Prostate gland (tissue), 2 donors: Measurements from ENCODE around the gene PHKG2. TPM values are rescaled to one million over a fixed set of nuclear protein-coding genes. Genes with fewer than 3 reads are reported as not detected.

ENCODE experiments used
- DNase-seq: peaks from one replicate; pipeline ENCODE4 v3.0.0-alpha.2; 2019; ENCODE audit warnings: low spot score
- H3K27ac ChIP-seq, 2 donors: fragments of 200-600 bp; sonication (generic); 2 replicates each; pipeline ENCODE4 v1.5.1; 2017 to 2019
- H3K27me3 ChIP-seq: fragments of 200-600 bp; sonication (generic); replicated peaks from 2 replicates; pipeline ENCODE4 v1.5.1; 2019; ENCODE audit not compliant: insufficient read depth
- H3K36me3 ChIP-seq, 2 donors: fragments of 200-600 bp; sonication (generic); 1 replicate in 1 of 2; 2 replicates in 1 of 2; pipeline versions ENCODE4 v1.5.1 to v1.8.1; 2017 to 2019
- H3K4me1 ChIP-seq: fragments of 200-600 bp; sonication (generic); replicated peaks from 2 replicates; pipeline ENCODE4 v1.5.1; 2019
- H3K4me3 ChIP-seq, 2 donors: fragments of 200-600 bp; sonication (generic); 2 replicates each; pipeline ENCODE4 v1.5.1; 2017 to 2019
- H3K9me3 ChIP-seq: fragments of 200-600 bp; sonication (generic); 2 replicates; pipeline ENCODE4 v1.5.1; 2017
- POLR2A ChIP-seq: fragments of 450-650 bp; IDR thresholded peaks from one replicate; pipeline ENCODE4 v1.6.1; 2016; ENCODE audit warnings: antibody characterized with exemption, mild to moderate bottlenecking
- POLR2AphosphoS5 ChIP-seq: sonication (generic); formaldehyde crosslinking; IDR thresholded peaks from one replicate; pipeline ENCODE4 v1.6.1; 2017; ENCODE audit warnings: antibody characterized with exemption
- WGBS: methylation state at CpG from one replicate; pipeline ENCODE4 v1.1.5; 2018; 5-methylcytosine and 5-hydroxymethylcytosine counted together
- intact Hi-C: fragments of 100-400 bp; cut with DNase I; formaldehyde crosslinking; loops from one replicate; pipeline ENCODE4 v1.14.2; 2022
- total RNA-seq, 2 donors: library from RNA; depleted of rRNA; stranded (reverse); fragments of >200 nt; gene quantifications; one replicate each; pipeline ENCODE4 v1.1.0, GENCODE V29; 2016
- TF ChIP-seq, protein P1 (sequence below), 4 experiments: fragments of 200-600 bp in 2 of 4; fragments of 450-650 bp in 2 of 4; sonication (generic) in 2 of 4; IDR thresholded peaks; 1 replicate in 3 of 4; 2 replicates in 1 of 4; pipeline ENCODE4 v1.5.1; 2016 to 2019; ENCODE audit warnings: antibody characterized with exemption in 4 of 4, mild to moderate bottlenecking in 2 of 4, moderate library complexity in 2 of 4

Gene PHKG2
- total RNA-seq, 2 donors from 2014 or later = 37.2 to 45.2 TPM

DNA sequence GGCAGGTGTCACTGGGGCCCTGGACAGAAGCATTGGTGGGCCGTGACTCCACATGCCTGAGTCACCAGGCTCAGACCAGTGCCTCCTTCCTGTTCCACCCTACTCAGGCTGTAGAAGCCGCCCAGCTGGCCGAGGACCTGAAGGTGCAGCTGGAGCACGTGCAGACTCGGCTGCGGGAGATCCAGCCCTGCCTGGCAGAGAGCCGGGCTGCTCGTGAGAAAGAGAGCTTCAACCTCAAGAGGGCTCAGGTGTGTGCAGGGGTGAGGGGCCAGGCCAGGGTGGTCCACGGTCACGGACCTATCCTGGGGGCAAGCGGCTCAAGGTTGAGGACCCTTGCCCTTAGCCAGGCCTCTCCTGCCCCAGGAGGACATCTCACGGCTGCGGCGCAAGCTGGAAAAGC, 23.5 kb downstream of the PHKG2 start:
- WGBS = 90% methylated on average over 12 of the region's 14 CpGs
- intact Hi-C loops = no loop called here
- DNase-seq = no peak
- TF ChIP-seq, protein P1, sequence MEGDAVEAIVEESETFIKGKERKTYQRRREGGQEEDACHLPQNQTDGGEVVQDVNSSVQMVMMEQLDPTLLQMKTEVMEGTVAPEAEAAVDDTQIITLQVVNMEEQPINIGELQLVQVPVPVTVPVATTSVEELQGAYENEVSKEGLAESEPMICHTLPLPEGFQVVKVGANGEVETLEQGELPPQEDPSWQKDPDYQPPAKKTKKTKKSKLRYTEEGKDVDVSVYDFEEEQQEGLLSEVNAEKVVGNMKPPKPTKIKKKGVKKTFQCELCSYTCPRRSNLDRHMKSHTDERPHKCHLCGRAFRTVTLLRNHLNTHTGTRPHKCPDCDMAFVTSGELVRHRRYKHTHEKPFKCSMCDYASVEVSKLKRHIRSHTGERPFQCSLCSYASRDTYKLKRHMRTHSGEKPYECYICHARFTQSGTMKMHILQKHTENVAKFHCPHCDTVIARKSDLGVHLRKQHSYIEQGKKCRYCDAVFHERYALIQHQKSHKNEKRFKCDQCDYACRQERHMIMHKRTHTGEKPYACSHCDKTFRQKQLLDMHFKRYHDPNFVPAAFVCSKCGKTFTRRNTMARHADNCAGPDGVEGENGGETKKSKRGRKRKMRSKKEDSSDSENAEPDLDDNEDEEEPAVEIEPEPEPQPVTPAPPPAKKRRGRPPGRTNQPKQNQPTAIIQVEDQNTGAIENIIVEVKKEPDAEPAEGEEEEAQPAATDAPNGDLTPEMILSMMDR (IDR thresholded peaks at IDR 0.05) = no peak
- TF ChIP-seq POLR2A (no peak), POLR2AphosphoS5 (no peak)
- no peaks in the 10 kb centered on the region for H3K27me3 ChIP-seq
- H3K9me3 ChIP-seq = no peaks in the 10 kb centered on the region
- no peak overlapping the region for H3K4me3 ChIP-seq
- H3K36me3 ChIP-seq = peaks cover 22 to 36% of the 10 kb centered on the region in 2 donors
- H3K27ac ChIP-seq = no peak overlapping the region
- no peaks in the 10 kb centered on the region for H3K4me1 ChIP-seq

DNA sequence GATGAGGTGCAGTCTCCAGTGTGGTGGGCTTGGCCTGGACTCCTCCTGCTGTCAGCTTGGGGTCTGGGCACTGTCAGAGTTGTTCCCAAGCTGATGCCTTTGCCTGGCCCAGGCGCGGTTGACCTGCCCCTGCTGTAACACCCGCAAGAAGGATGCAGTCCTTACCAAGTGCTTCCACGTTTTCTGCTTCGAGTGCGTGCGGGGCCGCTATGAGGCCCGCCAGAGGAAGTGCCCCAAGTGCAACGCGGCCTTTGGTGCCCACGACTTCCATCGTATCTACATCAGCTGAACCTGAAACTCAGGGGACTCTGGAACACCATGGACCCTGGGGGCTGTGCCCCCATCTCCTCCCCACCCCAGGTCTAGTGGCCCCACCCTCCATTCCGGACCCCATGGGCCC, 25.6 kb downstream of the PHKG2 start:
- WGBS = 82% methylated on average over 14 of the region's 14 CpGs

DNA sequence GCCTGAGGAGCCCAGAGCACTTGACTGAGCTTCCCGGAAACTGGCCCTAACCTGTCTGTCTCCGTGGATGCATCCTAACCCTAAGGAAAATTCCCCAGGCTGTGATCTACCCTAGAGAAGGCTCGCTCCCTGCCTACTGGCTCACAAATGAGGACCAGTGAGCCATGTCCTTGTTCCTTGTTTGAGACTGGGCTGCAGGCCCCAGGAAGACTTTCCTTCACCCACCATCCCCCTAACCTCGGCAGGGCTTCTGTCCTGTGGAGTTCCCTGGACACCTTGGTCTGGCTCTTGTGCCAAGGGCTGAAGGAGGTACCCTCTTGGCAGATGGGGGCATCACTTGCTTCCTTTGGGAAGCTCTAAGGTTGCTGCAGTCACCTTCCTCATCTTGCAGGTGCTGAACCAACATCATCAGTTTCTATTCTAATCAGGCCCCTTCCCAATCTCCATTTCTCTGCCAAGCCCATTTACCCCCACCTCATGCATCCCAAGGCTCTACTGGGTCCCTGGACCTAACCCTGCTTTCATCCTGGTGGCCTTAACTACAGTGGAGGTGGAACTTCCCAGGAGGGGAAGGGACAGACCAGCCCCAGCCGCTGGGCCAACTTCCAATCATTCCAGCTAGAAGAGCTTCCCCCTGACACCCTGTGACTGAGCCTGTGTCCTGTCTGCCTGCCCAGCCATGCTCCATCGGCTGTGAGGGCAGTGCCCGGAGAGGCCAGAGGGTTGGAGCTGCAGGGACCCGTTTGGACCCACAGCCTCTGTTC, 26.3 kb downstream of the PHKG2 start:
- no peak for DNase-seq
- no peaks in the 10 kb centered on the region for H3K4me1 ChIP-seq
- peak overlapping the region; percentile 70 to 76 for H3K27ac ChIP-seq
- no peaks in the 10 kb centered on the region for H3K27me3 ChIP-seq
- TF ChIP-seq POLR2AphosphoS5 (no peak), POLR2A (no peak)
- TF ChIP-seq, protein P1 (IDR thresholded peaks at IDR 0.05) = no peak
- 43% methylated on average over 8 of the region's 8 CpGs for WGBS
- intact Hi-C loops = loop anchor here (5.0 kb wide), 1 partner anchor 42 kb away; no protein-coding TSS in a partner anchor
- H3K36me3 ChIP-seq = peaks cover 4 to 12% of the 10 kb centered on the region in 2 donors
- H3K4me3 ChIP-seq = peak overlapping the region; percentile 49 to 64
- no peaks in the 10 kb centered on the region for H3K9me3 ChIP-seq

More for the DNA sequence above, 25.6 kb downstream of the PHKG2 start:
- Histone ChIP-seq H3K9me3 (no peaks in the 10 kb centered on the region), H3K27ac (no peak overlapping the region), H3K4me1 (no peaks in the 10 kb centered on the region), H3K36me3 (peaks cover 9 to 19% of the 10 kb centered on the region in 2 donors), H3K27me3 (no peaks in the 10 kb centered on the region), H3K4me3 (no peak overlapping the region)
- DNase-seq = no peak
- no peak for TF ChIP-seq POLR2A
- TF ChIP-seq, protein P1 (IDR thresholded peaks at IDR 0.05) = no peak
- no peak for TF ChIP-seq POLR2AphosphoS5
- intact Hi-C loops = no loop called here

DNA sequence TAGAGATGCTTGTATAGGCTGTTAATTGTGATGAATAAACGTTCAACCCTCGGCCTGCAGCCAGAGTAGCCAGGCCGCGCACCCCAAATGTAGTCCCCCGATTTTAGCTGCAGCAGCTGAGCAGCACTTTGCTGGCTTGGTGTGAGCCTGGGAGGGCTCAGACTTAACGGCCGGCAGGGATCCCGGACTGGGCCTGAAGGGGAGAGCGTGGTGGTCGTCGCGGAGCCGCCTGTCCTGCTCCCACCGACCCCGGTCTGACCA, 26.8 kb downstream of the PHKG2 start:
- peaks cover 3 to 11% of the 10 kb centered on the region in 2 donors for H3K36me3 ChIP-seq
- TF ChIP-seq POLR2A (no peak), POLR2AphosphoS5 (no peak)
- TF ChIP-seq, protein P1 (IDR thresholded peaks at IDR 0.05) = no peak
- no peaks in the 10 kb centered on the region for H3K9me3 ChIP-seq
- H3K4me1 ChIP-seq = no peaks in the 10 kb centered on the region
- intact Hi-C loops = loop anchor here (5.0 kb wide), 1 partner anchor 43 kb away; no protein-coding TSS in a partner anchor
- no peaks in the 10 kb centered on the region for H3K27me3 ChIP-seq
- peak overlapping the region; percentile 49 to 64 for H3K4me3 ChIP-seq
- 7% methylated on average over 15 of the region's 15 CpGs for WGBS
- DNase-seq = no peak
- H3K27ac ChIP-seq = peak overlapping the region; percentile 70 to 76
